Liver (tissue), 9 donors: ENCODE measurements around the gene EPS8L1. TPM values are rescaled to one million over a fixed set of nuclear protein-coding genes. Genes with fewer than 3 reads are reported as not detected.

ENCODE experiments used
- DNase-seq: peaks from one replicate; pipeline ENCODE4 v3.0.0-alpha.2; 2017; ENCODE audit warnings: low spot score
- H3K27ac ChIP-seq, 2 donors: one replicate each; pipeline ENCODE4 v1.7.0; 2013; ENCODE audit warnings: inconsistent platforms in 2 of 2, low read length in 2 of 2, control low read depth in 1 of 2, low read depth in 1 of 2, mild to moderate bottlenecking in 1 of 2
- H3K27me3 ChIP-seq, 4 donors: one replicate each; pipeline versions ENCODE4 v1.6.1 to v1.7.0; 2013; ENCODE audit warnings: low read length in 3 of 4, inconsistent platforms in 1 of 4, mild to moderate bottlenecking in 1 of 4, moderate library complexity in 1 of 4; ENCODE audit not compliant: control insufficient read depth in 4 of 4, insufficient read depth in 4 of 4
- H3K36me3 ChIP-seq, 4 donors: one replicate each; pipeline versions ENCODE4 v1.6.1 to v1.7.0; 2013; ENCODE audit warnings: low read length in 3 of 4, mild to moderate bottlenecking in 3 of 4, low read depth in 1 of 4, moderate library complexity in 1 of 4; ENCODE audit not compliant: control insufficient read depth in 4 of 4, insufficient read depth in 3 of 4
- H3K4me1 ChIP-seq, 4 donors: one replicate each; pipeline versions ENCODE4 v1.6.1 to v1.7.0; 2013; ENCODE audit warnings: low read length in 3 of 4, mild to moderate bottlenecking in 3 of 4, moderate library complexity in 1 of 4; ENCODE audit not compliant: control insufficient read depth in 4 of 4, insufficient read depth in 4 of 4
- H3K4me3 ChIP-seq, 3 donors: one replicate each; pipeline versions ENCODE4 v1.6.1 to v1.7.0; 2013; ENCODE audit warnings: low read length in 3 of 3, control low read depth in 1 of 3, low read depth in 1 of 3, mild to moderate bottlenecking in 1 of 3
- H3K9ac ChIP-seq, 2 donors: one replicate each; pipeline ENCODE4 v1.7.0; 2013; ENCODE audit warnings: low read length in 2 of 2, mild to moderate bottlenecking in 2 of 2, moderate library complexity in 2 of 2, control low read depth in 1 of 2, low read depth in 1 of 2
- H3K9me3 ChIP-seq, 4 donors: one replicate each; pipeline versions ENCODE4 v1.6.1 to v1.7.0; 2013; ENCODE audit warnings: low read length in 3 of 4; ENCODE audit not compliant: control insufficient read depth in 4 of 4
- ATF3 ChIP-seq: IDR thresholded peaks from 2 replicates; pipeline ENCODE4 v1.6.1; 2016; ENCODE audit warnings: antibody characterized with exemption
- CTCF ChIP-seq: fragments of 150-350 bp; IDR thresholded peaks from 2 replicates; pipeline ENCODE4 v1.5.1; 2017; ENCODE audit warnings: improper control_type of control experiment, low read depth, low read length; ENCODE audit not compliant: missing input control
- EGR1 ChIP-seq, 2 donors: IDR thresholded peaks; 2 replicates each; pipeline ENCODE4 v1.6.1; 2016 to 2018; ENCODE audit warnings: antibody characterized with exemption in 2 of 2, low read depth in 2 of 2
- FOXA1 ChIP-seq: IDR thresholded peaks from 2 replicates; pipeline ENCODE4 v1.6.1; 2016; ENCODE audit warnings: antibody characterized with exemption
- FOXA2 ChIP-seq: IDR thresholded peaks from 2 replicates; pipeline ENCODE4 v1.6.1; 2016; ENCODE audit warnings: antibody characterized with exemption
- GABPA ChIP-seq, 2 donors: IDR thresholded peaks in 1 of 2; conservative IDR thresholded peaks in 1 of 2; 2 replicates each; pipeline ENCODE4 v1.6.1; 2016; ENCODE audit warnings: antibody characterized with exemption in 2 of 2, mild to moderate bottlenecking in 1 of 2, moderate library complexity in 1 of 2
- JUND ChIP-seq, 2 donors: IDR thresholded peaks; 2 replicates each; pipeline ENCODE4 v1.6.1; 2016; ENCODE audit warnings: antibody characterized with exemption in 2 of 2
- REST ChIP-seq: IDR thresholded peaks from 2 replicates; pipeline ENCODE4 v1.6.1; 2016; ENCODE audit warnings: antibody characterized with exemption, mild to moderate bottlenecking
- RXRA ChIP-seq, 2 donors: IDR thresholded peaks; 2 replicates each; pipeline ENCODE4 v1.6.1; 2017 to 2018; ENCODE audit warnings: antibody characterized with exemption in 2 of 2, mild to moderate bottlenecking in 1 of 2
- SP1 ChIP-seq: IDR thresholded peaks from 2 replicates; pipeline ENCODE4 v1.6.1; 2018; ENCODE audit warnings: antibody characterized with exemption, mild to moderate bottlenecking
- WGBS: extraction: QIAGEN DNeasy Blood & Tissue Kit; methylation state at CpG from one replicate; pipeline ENCODE4 v1.1.7; 2013; 5-methylcytosine and 5-hydroxymethylcytosine counted together
- polyA plus RNA-seq, 2 donors: library from polyadenylated mRNA; stranded (reverse) in 1 of 2; unstranded in 1 of 2; fragments of 200-250 nt in 1 of 2; fragments of >200 nt in 1 of 2; fragmentation: Nextera tagmentation in 1 of 2; extraction: Ambion mirVana in 1 of 2; gene quantifications; one replicate each; pipeline versions ENCODE4 v1.2.1 to v1.2.3, GENCODE V29; 2013 to 2015
- total RNA-seq, 2 donors: library from RNA; depleted of rRNA; stranded (reverse); fragments of >200 nt; gene quantifications; one replicate each; pipeline ENCODE4 v1.2.3, GENCODE V29; 2014
- donor health status: healthy.
- donor health status: healthy.
- donor health status: healthy.
- donor health status: healthy.
- donor health status: healthy.

Gene EPS8L1
- total and polyA plus RNA-seq, 4 donors: 0.40 to 1.5 (median 0.87) TPM

- Histone ChIP-seq H3K9me3 (no peaks in the 10 kb centered on the region), H3K36me3 (peaks cover 0 to 30% (median 7%) of the 10 kb centered on the region in 4 donors), H3K4me3 (no peak overlapping the region), H3K9ac (no peak overlapping the region), H3K27me3 (no peaks in the 10 kb centered on the region), H3K27ac (no peak overlapping the region), H3K4me1 (peaks cover 0 to 11% (median 3%) of the 10 kb centered on the region in 4 donors)
- TF ChIP-seq REST: no peak
- TF ChIP-seq ATF3: no peak
- no peak for TF ChIP-seq FOXA1
- no peak for DNase-seq
- 92% methylated on average over 20 of the region's 20 CpGs for WGBS
Measured at GRCh38 chr19:55109527-55110291, 34.0 kb downstream of the EPS8L1 start.

- H3K9me3 ChIP-seq: no peaks in the 10 kb centered on the region
- H3K27ac ChIP-seq: no peak overlapping the region
- TF ChIP-seq REST: no peak
- TF ChIP-seq FOXA2: no peak
- no peak for TF ChIP-seq RXRA (IDR thresholded peaks at IDR 0.05)
- TF ChIP-seq FOXA1: no peak
- TF ChIP-seq JUND (IDR thresholded peaks at IDR 0.05): no peak
- TF ChIP-seq SP1: no peak
- no peak for TF ChIP-seq EGR1 (IDR thresholded peaks at IDR 0.05; ENCODE audit: low read depth in 2 of 2)
- TF ChIP-seq GABPA (IDR thresholded peaks at IDR 0.05 in 1 of 2, conservative IDR thresholded peaks at IDR 0.05 in 1 of 2): no peak
- TF ChIP-seq CTCF: no peak
- 85% methylated on average over 21 of the region's 21 CpGs for WGBS
- peaks cover 3 to 26% (median 17%) of the 10 kb centered on the region in 4 donors for H3K4me1 ChIP-seq
- no peak for DNase-seq
- H3K27me3 ChIP-seq: no peaks in the 10 kb centered on the region
- H3K36me3 ChIP-seq: peaks cover 0 to 29% (median 7%) of the 10 kb centered on the region in 4 donors
- no peak overlapping the region for H3K9ac ChIP-seq
- no peak overlapping the region for H3K4me3 ChIP-seq
Measured at GRCh38 chr19:55111238-55111831, 35.7 kb downstream of the EPS8L1 start.
